ENCODE data around the gene TBXA2R. TPM values are rescaled to one million over a fixed set of nuclear protein-coding genes. Genes with fewer than 3 reads are reported as not detected.

The TBXA2R gene
- total RNA-seq, 1 experiment from 2014 or later = 1.3 TPM

GRCh38 chr19:3549816-3550215, 56.9 kb downstream of the TBXA2R start:
- ATAC-seq = no peak

GRCh38 chr19:3548606-3549005, 58.1 kb downstream of the TBXA2R start:
- ATAC-seq = no peak
- Mint-ChIP-seq H3K9me3 (no peaks in the 10 kb centered on the region), H3K36me3 (no peaks in the 10 kb centered on the region), H3K4me3 (no peak overlapping the region), H3K4me1 (no peaks in the 10 kb centered on the region), H3K27ac (no peak overlapping the region), H3K27me3 (ENCODE audit: low read depth) (no peaks in the 10 kb centered on the region)
- ChIA-PET CTCF (interaction anchor here (1.0 to 1.5 kb wide), 2 partner anchors 27 to 35 kb away, joined by 3 to 6 read pairs; no protein-coding TSS in a partner anchor), POLR2A (no interaction called here)
- DNase-seq (ENCODE audit: low spot score) = no peak
- TF ChIP-seq MLX (CRISPR knock-in tag; IDR thresholded peaks at IDR 0.05) (no peak), EMX1 (CRISPR knock-in tag; IDR thresholded peaks at IDR 0.05) (no peak)

More at GRCh38 chr19:3549816-3550215, 56.9 kb downstream of the TBXA2R start:
- no peaks in the 10 kb centered on the region for H3K4me1 Mint-ChIP-seq
- CTCF ChIA-PET = interaction anchor here (1.0 kb wide), 1 partner anchor 26 kb away, joined by 3 read pairs; no protein-coding TSS in a partner anchor
- H3K9me3 Mint-ChIP-seq = no peaks in the 10 kb centered on the region
- DNase-seq (ENCODE audit: low spot score) = no peak
- TF ChIP-seq KAT7 (CRISPR knock-in tag; IDR thresholded peaks at IDR 0.05; ENCODE audit: borderline replicate concordance) = no peak
- no peak for TF ChIP-seq ZNF416 (CRISPR knock-in tag; IDR thresholded peaks at IDR 0.05)
- TF ChIP-seq TEAD4 (CRISPR knock-in tag; IDR thresholded peaks at IDR 0.05) = no peak
- no peak for TF ChIP-seq GABPB1 (CRISPR knock-in tag; IDR thresholded peaks at IDR 0.05)
- no peak for TF ChIP-seq ZSCAN18 (CRISPR knock-in tag; IDR thresholded peaks at IDR 0.05)
- no peak for TF ChIP-seq ZNF532 (CRISPR knock-in tag; IDR thresholded peaks at IDR 0.05; ENCODE audit: borderline replicate concordance)
- no peaks in the 10 kb centered on the region for H3K36me3 Mint-ChIP-seq
- no peak overlapping the region for H3K4me3 Mint-ChIP-seq
- no peak overlapping the region for H3K27ac Mint-ChIP-seq
- POLR2A ChIA-PET = no interaction called here
- H3K27me3 Mint-ChIP-seq (ENCODE audit: low read depth) = no peaks in the 10 kb centered on the region

- Mint-ChIP-seq H3K27me3 (ENCODE audit: low read depth) (no peaks in the 10 kb centered on the region), H3K9me3 (no peaks in the 10 kb centered on the region), H3K36me3 (no peaks in the 10 kb centered on the region), H3K4me1 (no peaks in the 10 kb centered on the region), H3K27ac (no peak overlapping the region), H3K4me3 (no peak overlapping the region)
- POLR2A ChIA-PET = interaction anchor here (0.6 kb wide), 1 partner anchor 428 kb away, joined by 3 read pairs; no protein-coding TSS in a partner anchor
- DNase-seq (ENCODE audit: low spot score) (no peak), ATAC-seq (no peak)
- CTCF ChIA-PET = interaction anchor here (0.7 to 4.4 kb wide), 4 partner anchors 9 to 34 kb away, joined by 4 to 115 read pairs (median 6); partner anchors contain the start of gene MFSD12
- TF ChIP-seq RELA (CRISPR knock-in tag; IDR thresholded peaks at IDR 0.05; ENCODE audit: borderline replicate concordance) (no peak), SMAD3 (CRISPR knock-in tag; IDR thresholded peaks at IDR 0.05; ENCODE audit: borderline replicate concordance) (no peak), ZNF396 (CRISPR knock-in tag; IDR thresholded peaks at IDR 0.05; ENCODE audit: borderline replicate concordance) (no peak), RORB (CRISPR knock-in tag; IDR thresholded peaks at IDR 0.05) (no peak), NFE2L1 (CRISPR knock-in tag; IDR thresholded peaks at IDR 0.05) (no peak), ETV6 (CRISPR knock-in tag; IDR thresholded peaks at IDR 0.05) (no peak), NFYB (CRISPR knock-in tag; conservative IDR thresholded peaks at IDR 0.05; ENCODE audit: low read depth) (no peak), ATF6 (CRISPR knock-in tag; IDR thresholded peaks at IDR 0.05) (no peak), ZNF232 (CRISPR knock-in tag; IDR thresholded peaks at IDR 0.05) (no peak), HMGA2 (CRISPR knock-in tag; IDR thresholded peaks at IDR 0.05) (no peak), TP53 (CRISPR knock-in tag; IDR thresholded peaks at IDR 0.05) (no peak), ATF2 (CRISPR knock-in tag; IDR thresholded peaks at IDR 0.05; ENCODE audit: borderline replicate concordance, low read depth) (no peak)
These were observed 58.9 kb downstream of the TBXA2R start for GRCh38 chr19:3547767-3548282.
